A549 (cell line): ENCODE data around the gene PTPN4.

Experiments
- CTCF ChIP-seq: fragments of >200 bp; sonication (Bioruptor Twin); formaldehyde crosslinking; IDR thresholded peaks from 3 replicates; pipeline ENCODE4 v1.5.1; 2016
- EP300 ChIP-seq, 2 experiments: fragments of >200 bp; sonication (Bioruptor Twin); formaldehyde crosslinking; IDR thresholded peaks; 2 replicates in 1 of 2; 3 replicates in 1 of 2; pipeline ENCODE4 v1.6.1; 2016 to 2017
- HEYL ChIP-seq: fragments of 250-450 bp; sonication (Bioruptor Pico); IDR thresholded peaks from 2 replicates; pipeline ENCODE4 v1.8.0; 2021; ENCODE audit warnings: mild to moderate bottlenecking, moderate library complexity
- POLR2A ChIP-seq: IDR thresholded peaks from 2 replicates; pipeline ENCODE4 v1.6.1; 2012; ENCODE audit warnings: mild to moderate bottlenecking, low read length
- SREBF2 ChIP-seq: fragments of 450-650 bp; IDR thresholded peaks from 2 replicates; pipeline ENCODE4 v1.6.1; 2014; ENCODE audit warnings: mild to moderate bottlenecking, moderate library complexity

GRCh38 chr2:119983108-119983507 is 223.4 kb downstream of the PTPN4 start:
- no peak for TF ChIP-seq CTCF
- TF ChIP-seq EP300 (IDR thresholded peaks at IDR 0.05): no peak
- no peak for TF ChIP-seq HEYL (CRISPR knock-in tag)
- TF ChIP-seq POLR2A: no peak
- TF ChIP-seq SREBF2: no peak
